CD14-positive monocyte (primary cell): ENCODE results near the gene KRT85. TPM values are rescaled to one million over a fixed set of nuclear protein-coding genes. Genes with fewer than 3 reads are reported as not detected.

ENCODE experiments used
- DNase-seq, 3 donors: peaks; one replicate each; pipeline ENCODE4 v3.0.0-alpha.2; 2011 to 2022
- H2AFZ ChIP-seq: 2 replicates; pipeline ENCODE4 v1.6.0; 2012; ENCODE audit warnings: mild to moderate bottlenecking, low read depth, low read length, inconsistent platforms; ENCODE audit not compliant: insufficient read depth, poor library complexity, severe bottlenecking
- H3K27ac ChIP-seq, 2 donors: 1 replicate in 1 of 2; 2 replicates in 1 of 2; pipeline ENCODE4 v1.5.1; 2012 to 2013; ENCODE audit warnings: low read length in 2 of 2, control low read depth in 1 of 2, inconsistent platforms in 1 of 2, low read depth in 1 of 2, mild to moderate bottlenecking in 1 of 2
- H3K27me3 ChIP-seq, 2 donors: one replicate each; pipeline versions ENCODE4 v1.6.0 to v1.6.1; 2011 to 2013; ENCODE audit warnings: low read length in 2 of 2; ENCODE audit not compliant: control insufficient read depth in 2 of 2, insufficient read depth in 2 of 2
- H3K36me3 ChIP-seq, 2 donors: replicated peaks in 1 of 2; 1 replicate in 1 of 2; 2 replicates in 1 of 2; pipeline versions ENCODE4 v1.5.1 to v1.6.1; 2012 to 2013; ENCODE audit warnings: low read length in 2 of 2, control low read depth in 1 of 2, inconsistent platforms in 1 of 2, mild to moderate bottlenecking in 1 of 2; ENCODE audit not compliant: insufficient read depth in 2 of 2, control insufficient read depth in 1 of 2
- H3K4me1 ChIP-seq, 2 donors: 1 replicate in 1 of 2; 2 replicates in 1 of 2; pipeline versions ENCODE4 v1.5.1 to v1.6.1; 2012 to 2013; ENCODE audit warnings: low read length in 2 of 2, control low read depth in 1 of 2, inconsistent platforms in 1 of 2, mild to moderate bottlenecking in 1 of 2, moderate library complexity in 1 of 2; ENCODE audit not compliant: insufficient read depth in 2 of 2, control insufficient read depth in 1 of 2
- H3K4me2 ChIP-seq: replicated peaks from 2 replicates; pipeline ENCODE3; 2012; ENCODE audit warnings: low read length, moderate library complexity, mild to moderate bottlenecking; ENCODE audit not compliant: poor library complexity, severe bottlenecking; ENCODE audit errors: extremely low read depth
- H3K4me3 ChIP-seq, 3 experiments: fragments of 200-600 bp in 1 of 3; sonication (generic) in 1 of 3; replicated peaks in 1 of 3; 1 replicate in 2 of 3; 2 replicates in 1 of 3; pipeline ENCODE4 v1.5.1; 2011 to 2013; ENCODE audit warnings: low read length in 3 of 3, mild to moderate bottlenecking in 3 of 3, control low read depth in 2 of 3, low read depth in 2 of 3, inconsistent platforms in 1 of 3, moderate library complexity in 1 of 3
- H3K79me2 ChIP-seq: 2 replicates; pipeline ENCODE4 v1.6.0; 2012; ENCODE audit warnings: mild to moderate bottlenecking, control low read depth, inconsistent platforms, low read length, moderate library complexity; ENCODE audit not compliant: insufficient read depth
- H3K9ac ChIP-seq: 2 replicates; pipeline ENCODE4 v1.6.0; 2017; ENCODE audit warnings: low read length, mild to moderate bottlenecking; ENCODE audit not compliant: insufficient read depth, poor library complexity, severe bottlenecking
- H3K9me3 ChIP-seq, 2 donors: replicated peaks in 1 of 2; 1 replicate in 1 of 2; 2 replicates in 1 of 2; pipeline versions ENCODE4 v1.5.1 to v1.6.1; 2012 to 2013; ENCODE audit warnings: low read length in 2 of 2, control low read depth in 1 of 2; ENCODE audit not compliant: control insufficient read depth in 1 of 2, insufficient read depth in 1 of 2
- H4K20me1 ChIP-seq: 2 replicates; pipeline ENCODE4 v1.6.0; 2012; ENCODE audit warnings: mild to moderate bottlenecking, low read length, control low read depth, moderate library complexity; ENCODE audit not compliant: insufficient read depth
- H3K27ac Mint-ChIP-seq, 7 donors: one replicate each; pipeline ENCODE4 v1.8.0; 2020; ENCODE audit warnings: mild to moderate bottlenecking in 7 of 7, mixed read lengths in 7 of 7, moderate library complexity in 6 of 7, inconsistent platforms in 2 of 7
- H3K27me3 Mint-ChIP-seq, 3 donors: one replicate each; pipeline ENCODE4 v1.8.0; 2021 to 2022; ENCODE audit warnings: low read depth in 3 of 3, mild to moderate bottlenecking in 3 of 3, mixed read lengths in 3 of 3, moderate library complexity in 3 of 3, inconsistent platforms in 1 of 3
- H3K36me3 Mint-ChIP-seq, 2 donors: one replicate each; pipeline ENCODE4 v1.8.0; 2020; ENCODE audit warnings: mixed read lengths in 2 of 2, inconsistent platforms in 1 of 2, mild to moderate bottlenecking in 1 of 2
- H3K4me1 Mint-ChIP-seq: one replicate; pipeline ENCODE4 v1.8.0; 2020; ENCODE audit warnings: mild to moderate bottlenecking, mixed read lengths
- H3K4me3 Mint-ChIP-seq, 2 donors: one replicate each; pipeline ENCODE4 v1.8.0; 2020; ENCODE audit warnings: mild to moderate bottlenecking in 2 of 2, mixed read lengths in 2 of 2, moderate library complexity in 1 of 2
- H3K9me3 Mint-ChIP-seq, 7 donors: one replicate each; pipeline ENCODE4 v1.8.0; 2020 to 2022; ENCODE audit warnings: mixed read lengths in 7 of 7, mild to moderate bottlenecking in 6 of 7, moderate library complexity in 6 of 7, inconsistent platforms in 2 of 7
- WGBS: methylation state at CpG from one replicate; pipeline ENCODE4 v1.1.5; 2013; ENCODE audit warnings: missing lambda C conversion rate; ENCODE audit not compliant: insufficient coverage; 5-methylcytosine and 5-hydroxymethylcytosine counted together
- intact Hi-C, 2 donors: fragments of 100-400 bp; cut with micrococcal nuclease; formaldehyde crosslinking; loops; one replicate each; pipeline versions ENCODE4 v1.15.0 to v1.15.1; 2023
- polyA plus RNA-seq, 3 donors: library from polyadenylated mRNA; depleted of rRNA in 1 of 3; unstranded in 2 of 3; stranded (reverse) in 1 of 3; fragments of 300-500 nt in 2 of 3; fragments of >200 nt in 1 of 3; fragmentation: Illumina TruSeq in 2 of 3; gene quantifications; 1 replicate in 2 of 3; 2 replicates in 1 of 3; pipeline ENCODE4 v1.2.3, GENCODE V29; 2012 to 2021
- TF ChIP-seq, protein P1 (sequence below): fragments of 200-600 bp; IDR thresholded peaks from one replicate; pipeline ENCODE4 v1.8.0; 2022; ENCODE audit warnings: antibody characterized with exemption, mild to moderate bottlenecking

KRT85 gene
- polyA plus RNA-seq, 3 donors, result not detected

GRCh38 chr12:52401926-52402325, 34.6 kb upstream of the KRT85 start:
- Histone ChIP-seq H3K9ac (no peak overlapping the region), H3K4me2 (no peak overlapping the region), H3K27ac (no peak overlapping the region), H3K27me3 (no peaks in the 10 kb centered on the region), H2AFZ (no peak overlapping the region), H3K9me3 (no peaks in the 10 kb centered on the region), H3K4me3 (no peak overlapping the region), H3K4me1 (no peaks in the 10 kb centered on the region), H3K79me2 (no peaks in the 10 kb centered on the region), H3K36me3 (no peaks in the 10 kb centered on the region), H4K20me1 (no peaks in the 10 kb centered on the region)
- TF ChIP-seq, protein P1, sequence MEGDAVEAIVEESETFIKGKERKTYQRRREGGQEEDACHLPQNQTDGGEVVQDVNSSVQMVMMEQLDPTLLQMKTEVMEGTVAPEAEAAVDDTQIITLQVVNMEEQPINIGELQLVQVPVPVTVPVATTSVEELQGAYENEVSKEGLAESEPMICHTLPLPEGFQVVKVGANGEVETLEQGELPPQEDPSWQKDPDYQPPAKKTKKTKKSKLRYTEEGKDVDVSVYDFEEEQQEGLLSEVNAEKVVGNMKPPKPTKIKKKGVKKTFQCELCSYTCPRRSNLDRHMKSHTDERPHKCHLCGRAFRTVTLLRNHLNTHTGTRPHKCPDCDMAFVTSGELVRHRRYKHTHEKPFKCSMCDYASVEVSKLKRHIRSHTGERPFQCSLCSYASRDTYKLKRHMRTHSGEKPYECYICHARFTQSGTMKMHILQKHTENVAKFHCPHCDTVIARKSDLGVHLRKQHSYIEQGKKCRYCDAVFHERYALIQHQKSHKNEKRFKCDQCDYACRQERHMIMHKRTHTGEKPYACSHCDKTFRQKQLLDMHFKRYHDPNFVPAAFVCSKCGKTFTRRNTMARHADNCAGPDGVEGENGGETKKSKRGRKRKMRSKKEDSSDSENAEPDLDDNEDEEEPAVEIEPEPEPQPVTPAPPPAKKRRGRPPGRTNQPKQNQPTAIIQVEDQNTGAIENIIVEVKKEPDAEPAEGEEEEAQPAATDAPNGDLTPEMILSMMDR, result no peak
- no peak for DNase-seq
- no peak overlapping the region for H3K4me3 Mint-ChIP-seq
- H3K36me3 Mint-ChIP-seq, result no peaks in the 10 kb centered on the region
- intact Hi-C loops, result no loop called here
- peaks cover 4 to 7% (median 6%) of the 10 kb centered on the region in 3 donors for H3K27me3 Mint-ChIP-seq
- WGBS, result 93% methylated on average over 4 of the region's 4 CpGs
- peaks cover 0 to 2% (median 0%) of the 10 kb centered on the region in 7 donors for H3K9me3 Mint-ChIP-seq
- no peak overlapping the region for H3K27ac Mint-ChIP-seq
- H3K4me1 Mint-ChIP-seq, result no peaks in the 10 kb centered on the region

GRCh38 chr12:52401526-52401925, 34.2 kb upstream of the KRT85 start:
- intact Hi-C loops, result no loop called here

More at GRCh38 chr12:52401526-52401925, 34.2 kb upstream of the KRT85 start:
- Histone ChIP-seq H3K27me3 (no peaks in the 10 kb centered on the region), H3K36me3 (no peaks in the 10 kb centered on the region), H3K79me2 (no peaks in the 10 kb centered on the region), H3K4me3 (no peak overlapping the region), H2AFZ (no peak overlapping the region), H3K4me1 (no peaks in the 10 kb centered on the region), H3K9ac (no peak overlapping the region), H3K9me3 (no peaks in the 10 kb centered on the region), H4K20me1 (no peaks in the 10 kb centered on the region), H3K4me2 (no peak overlapping the region), H3K27ac (no peak overlapping the region)
- TF ChIP-seq, protein P1, result no peak
- H3K4me3 Mint-ChIP-seq, result no peak overlapping the region
- H3K36me3 Mint-ChIP-seq, result no peaks in the 10 kb centered on the region
- no peak for DNase-seq
- H3K27ac Mint-ChIP-seq, result no peak overlapping the region
- H3K9me3 Mint-ChIP-seq, result peaks cover 0 to 2% (median 0%) of the 10 kb centered on the region in 7 donors
- no peaks in the 10 kb centered on the region for H3K4me1 Mint-ChIP-seq
- 90% methylated on average over 2 of the region's 5 CpGs for WGBS
- peaks cover 4 to 7% (median 6%) of the 10 kb centered on the region in 3 donors for H3K27me3 Mint-ChIP-seq
